DND-41 (cell line): ENCODE results near the gene MAST2.

ENCODE experiments used
- ATAC-seq: fragments of 200-7000 bp; cut with Tn5 transposase; 3 replicates; pipeline ENCODE4 v1.9.1; 2021; ENCODE audit warnings: low read depth; ENCODE audit not compliant: insufficient read depth
- DNase-seq: peaks from one replicate; pipeline ENCODE4 v3.0.0-alpha.2; 2020
- H2AFZ ChIP-seq: 2 replicates; pipeline ENCODE4 v1.6.0; 2012; ENCODE audit warnings: low read depth, low read length
- H3K27ac ChIP-seq: 2 replicates; pipeline ENCODE4 v1.5.1; 2012; ENCODE audit warnings: low read length, inconsistent platforms
- H3K27me3 ChIP-seq: fragments of 200-600 bp; sonication (generic); 2 replicates; pipeline ENCODE4 v1.6.0; 2012; ENCODE audit warnings: low read length, mild to moderate bottlenecking, inconsistent platforms; ENCODE audit not compliant: insufficient read depth, poor library complexity
- H3K36me3 ChIP-seq: 2 replicates; pipeline ENCODE4 v1.5.1; 2012; ENCODE audit warnings: low read length, inconsistent platforms; ENCODE audit not compliant: insufficient read depth
- H3K4me1 ChIP-seq: 2 replicates; pipeline ENCODE4 v1.5.1; 2012; ENCODE audit warnings: mild to moderate bottlenecking, low read length; ENCODE audit not compliant: insufficient read depth
- H3K4me2 ChIP-seq: 2 replicates; pipeline ENCODE4 v1.6.0; 2012; ENCODE audit warnings: mild to moderate bottlenecking, moderate library complexity, low read length, inconsistent platforms; ENCODE audit not compliant: insufficient read depth
- H3K4me3 ChIP-seq, 2 experiments: fragments of 200-600 bp in 1 of 2; shearing (Covaris generic) in 1 of 2; 2 replicates each; pipeline ENCODE4 v1.5.1; 2012 to 2016; ENCODE audit warnings: inconsistent platforms in 2 of 2, low read length in 2 of 2, mild to moderate bottlenecking in 2 of 2, low read depth in 1 of 2, moderate library complexity in 1 of 2
- H3K79me2 ChIP-seq: 2 replicates; pipeline ENCODE4 v1.6.0; 2012; ENCODE audit warnings: low read length, inconsistent platforms; ENCODE audit not compliant: insufficient read depth
- H3K9ac ChIP-seq: 2 replicates; pipeline ENCODE4 v1.6.0; 2012; ENCODE audit warnings: low read depth, mild to moderate bottlenecking, inconsistent platforms, low read length, moderate library complexity
- H3K9me3 ChIP-seq: 2 replicates; pipeline ENCODE4 v1.5.1; 2012; ENCODE audit warnings: low read length, moderate library complexity, mild to moderate bottlenecking, inconsistent platforms; ENCODE audit not compliant: insufficient read depth, severe bottlenecking
- H4K20me1 ChIP-seq: 2 replicates; pipeline ENCODE4 v1.6.0; 2012; ENCODE audit warnings: low read length; ENCODE audit not compliant: insufficient read depth
- EZH2 ChIP-seq: IDR thresholded peaks from 3 replicates; pipeline ENCODE4 v1.6.1; 2012; ENCODE audit warnings: borderline replicate concordance, low read depth, mild to moderate bottlenecking, moderate library complexity, low read length, inconsistent platforms; ENCODE audit not compliant: severe bottlenecking
- TF ChIP-seq, protein P1 (sequence below): IDR thresholded peaks from 2 replicates; pipeline ENCODE4 v1.5.1; 2012; ENCODE audit warnings: borderline replicate concordance, low read length, moderate library complexity, mild to moderate bottlenecking; ENCODE audit not compliant: poor library complexity, severe bottlenecking; ENCODE audit errors: extremely low read depth

Gene MAST2

GRCh38 chr1:45911634-45912033, 108.2 kb downstream of the MAST2 start:
- ATAC-seq: no peak
- H3K27ac ChIP-seq: no peak overlapping the region
- H3K9ac ChIP-seq: no peak overlapping the region
- DNase-seq: no peak
- no peaks in the 10 kb centered on the region for H3K9me3 ChIP-seq
- peaks cover 4% of the 10 kb centered on the region; the same call in 1 of the 2 replicates for H4K20me1 ChIP-seq
- TF ChIP-seq, protein P1, sequence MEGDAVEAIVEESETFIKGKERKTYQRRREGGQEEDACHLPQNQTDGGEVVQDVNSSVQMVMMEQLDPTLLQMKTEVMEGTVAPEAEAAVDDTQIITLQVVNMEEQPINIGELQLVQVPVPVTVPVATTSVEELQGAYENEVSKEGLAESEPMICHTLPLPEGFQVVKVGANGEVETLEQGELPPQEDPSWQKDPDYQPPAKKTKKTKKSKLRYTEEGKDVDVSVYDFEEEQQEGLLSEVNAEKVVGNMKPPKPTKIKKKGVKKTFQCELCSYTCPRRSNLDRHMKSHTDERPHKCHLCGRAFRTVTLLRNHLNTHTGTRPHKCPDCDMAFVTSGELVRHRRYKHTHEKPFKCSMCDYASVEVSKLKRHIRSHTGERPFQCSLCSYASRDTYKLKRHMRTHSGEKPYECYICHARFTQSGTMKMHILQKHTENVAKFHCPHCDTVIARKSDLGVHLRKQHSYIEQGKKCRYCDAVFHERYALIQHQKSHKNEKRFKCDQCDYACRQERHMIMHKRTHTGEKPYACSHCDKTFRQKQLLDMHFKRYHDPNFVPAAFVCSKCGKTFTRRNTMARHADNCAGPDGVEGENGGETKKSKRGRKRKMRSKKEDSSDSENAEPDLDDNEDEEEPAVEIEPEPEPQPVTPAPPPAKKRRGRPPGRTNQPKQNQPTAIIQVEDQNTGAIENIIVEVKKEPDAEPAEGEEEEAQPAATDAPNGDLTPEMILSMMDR: no peak
- no peak for TF ChIP-seq EZH2
- H3K4me2 ChIP-seq: no peak overlapping the region
- H3K4me3 ChIP-seq: no peak overlapping the region
- H2AFZ ChIP-seq: no peak overlapping the region
- H3K4me1 ChIP-seq: no peaks in the 10 kb centered on the region
- no peaks in the 10 kb centered on the region for H3K36me3 ChIP-seq
- H3K79me2 ChIP-seq: 0 out of 2 replicates have a peak, but pooled peaks cover 5% of the 10 kb centered on the region
- H3K27me3 ChIP-seq: no peaks in the 10 kb centered on the region

DNA sequence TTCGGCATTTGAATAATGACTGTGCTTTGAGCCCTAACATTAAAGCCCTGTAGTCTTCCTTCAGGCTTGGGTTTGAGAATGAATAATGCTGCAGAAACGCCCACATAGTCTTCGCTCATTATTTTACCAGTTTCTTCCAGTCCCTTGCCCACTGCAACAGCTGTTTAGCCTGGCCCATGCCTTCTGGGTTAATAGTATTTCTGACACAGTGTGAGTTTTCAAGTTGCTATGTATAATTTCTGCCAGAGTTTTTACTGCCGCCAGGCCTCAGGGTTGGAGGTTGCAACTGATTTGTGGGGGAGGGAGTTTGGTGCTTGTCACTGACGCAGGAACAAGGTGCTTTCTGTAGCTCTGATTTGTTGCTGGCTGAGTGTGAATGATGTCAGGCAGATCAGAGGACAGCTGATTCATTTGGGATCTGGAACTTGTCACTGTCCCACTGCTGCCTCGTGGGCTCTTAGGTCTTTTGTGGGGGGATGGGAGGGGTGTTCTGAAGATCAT, 109.8 kb downstream of the MAST2 start:
- DNase-seq (no peak), ATAC-seq (no peak)
- Histone ChIP-seq H3K4me3 (no peak overlapping the region), H2AFZ (no peak overlapping the region), H3K27me3 (no peaks in the 10 kb centered on the region), H3K9me3 (no peaks in the 10 kb centered on the region), H3K4me2 (no peak overlapping the region), H3K9ac (no peak overlapping the region), H3K4me1 (no peaks in the 10 kb centered on the region), H3K79me2 (0 out of 2 replicates have a peak, but pooled peaks cover 5% of the 10 kb centered on the region), H3K36me3 (no peaks in the 10 kb centered on the region), H3K27ac (no peak overlapping the region), H4K20me1 (peaks cover 4% of the 10 kb centered on the region; the same call in 1 of the 2 replicates)
- TF ChIP-seq, protein P1: no peak

- Histone ChIP-seq H3K36me3 (no peaks in the 10 kb centered on the region), H3K27me3 (no peaks in the 10 kb centered on the region), H3K9ac (no peak overlapping the region), H3K4me3 (no peak overlapping the region), H4K20me1 (peaks cover 4% of the 10 kb centered on the region; the same call in 1 of the 2 replicates), H3K4me1 (no peaks in the 10 kb centered on the region), H3K9me3 (no peaks in the 10 kb centered on the region), H2AFZ (no peak overlapping the region), H3K4me2 (no peak overlapping the region), H3K27ac (no peak overlapping the region), H3K79me2 (0 out of 2 replicates have a peak, but pooled peaks cover 5% of the 10 kb centered on the region)
- TF ChIP-seq EZH2: no peak
- TF ChIP-seq, protein P1: no peak
- ATAC-seq: no peak
- no peak for DNase-seq
Observed at GRCh38 chr1:45913731-45914501, 110.5 kb downstream of the MAST2 start.
